HUES6 (cell line): ENCODE results near the gene NBAS.

ENCODE experiments used
- H3K27ac ChIP-seq: 2 replicates; pipeline ENCODE4 v1.7.0; 2013; ENCODE audit warnings: low read depth, mild to moderate bottlenecking, low read length, inconsistent platforms
- H3K27me3 ChIP-seq: 2 replicates; pipeline ENCODE4 v1.6.1; 2013; ENCODE audit warnings: low read length; ENCODE audit not compliant: control insufficient read depth, insufficient read depth
- H3K36me3 ChIP-seq: 2 replicates; pipeline ENCODE4 v1.6.1; 2013; ENCODE audit warnings: low read length; ENCODE audit not compliant: control insufficient read depth, insufficient read depth
- H3K4me1 ChIP-seq: 2 replicates; pipeline ENCODE4 v1.6.1; 2013; ENCODE audit warnings: low read length; ENCODE audit not compliant: control insufficient read depth, insufficient read depth
- H3K4me3 ChIP-seq: 2 replicates; pipeline ENCODE4 v1.5.1; 2013; ENCODE audit warnings: low read depth, low read length
- H3K9ac ChIP-seq: one replicate; pipeline ENCODE4 v1.6.1; 2013; ENCODE audit warnings: mild to moderate bottlenecking, low read length
- H3K9me3 ChIP-seq: 2 replicates; pipeline ENCODE4 v1.6.1; 2013; ENCODE audit warnings: low read depth, low read length; ENCODE audit not compliant: control insufficient read depth, insufficient read depth

The NBAS gene

DNA sequence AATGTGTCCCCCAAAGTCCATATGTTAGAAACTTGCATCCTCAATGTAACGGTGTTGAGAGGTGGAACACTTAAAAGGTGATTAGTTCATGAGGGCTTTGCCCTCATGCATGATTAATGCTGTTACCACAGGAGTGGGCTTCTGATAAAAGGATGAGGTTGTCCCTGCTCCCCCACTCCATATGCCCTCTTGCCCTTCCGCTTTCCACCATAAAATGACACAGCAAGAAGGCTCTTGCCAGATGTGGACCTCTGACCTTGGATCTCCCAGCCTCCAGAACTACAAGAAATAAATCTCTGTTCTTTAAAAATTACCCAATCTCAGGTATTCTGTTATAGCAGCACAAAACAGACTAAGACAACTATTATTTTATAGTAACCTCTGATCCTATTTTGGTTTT, 412.1 kb downstream of the NBAS start:
- no peaks in the 10 kb centered on the region for H3K9me3 ChIP-seq
- no peaks in the 10 kb centered on the region for H3K36me3 ChIP-seq
- no peak overlapping the region for H3K4me3 ChIP-seq
- H3K27ac ChIP-seq = no peak overlapping the region
- no peak overlapping the region for H3K9ac ChIP-seq
- no peaks in the 10 kb centered on the region for H3K4me1 ChIP-seq
- H3K27me3 ChIP-seq = no peaks in the 10 kb centered on the region

DNA sequence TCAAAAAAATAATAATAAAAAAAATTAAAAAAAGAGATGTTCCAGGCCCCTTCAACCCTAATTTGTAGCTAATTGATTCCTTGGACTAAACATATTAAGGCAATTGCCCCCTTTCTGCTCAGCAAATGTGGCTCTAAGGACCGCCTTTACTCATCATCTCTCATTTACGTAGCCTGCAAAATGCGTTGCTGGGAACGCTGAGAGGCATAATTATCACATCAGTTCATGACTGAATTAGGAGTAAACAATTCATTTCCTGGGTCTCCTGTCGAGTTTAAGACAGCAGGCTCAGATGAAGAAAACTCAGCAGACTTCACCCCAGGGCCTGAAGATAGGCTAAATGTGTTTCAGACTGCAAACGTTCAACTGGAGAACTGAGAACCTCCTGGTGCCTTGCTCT, 413.5 kb downstream of the NBAS start:
- no peaks in the 10 kb centered on the region for H3K27me3 ChIP-seq

DNA sequence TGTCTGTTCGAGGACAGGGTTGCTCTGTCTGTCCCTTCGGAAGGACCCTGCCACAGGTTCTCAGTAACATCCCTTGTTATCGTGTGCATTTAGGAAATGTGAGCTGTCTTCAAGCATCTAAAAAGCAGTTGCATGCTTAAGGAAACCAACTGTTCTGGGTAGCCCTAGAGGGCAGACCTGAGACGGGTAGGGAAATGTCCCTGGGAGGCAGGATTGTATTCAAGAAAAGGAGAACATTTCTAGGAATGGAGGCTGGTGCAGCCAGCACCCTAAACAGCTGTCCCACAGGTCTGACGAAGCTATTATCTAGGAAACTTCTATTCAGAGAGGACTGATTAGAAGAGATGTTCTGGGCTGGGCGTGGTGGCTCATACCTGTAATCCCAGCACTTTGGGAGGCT, 414.2 kb downstream of the NBAS start:
- no peaks in the 10 kb centered on the region for H3K27me3 ChIP-seq
- no peaks in the 10 kb centered on the region for H3K9me3 ChIP-seq
- no peak overlapping the region for H3K4me3 ChIP-seq
- no peaks in the 10 kb centered on the region for H3K36me3 ChIP-seq
- no peak overlapping the region for H3K9ac ChIP-seq
- peaks cover 8% of the 10 kb centered on the region; the same call in 1 of the 2 replicates for H3K4me1 ChIP-seq
- H3K27ac ChIP-seq = no peak overlapping the region

More for the DNA sequence above, 413.5 kb downstream of the NBAS start:
- no peak overlapping the region for H3K9ac ChIP-seq
- no peaks in the 10 kb centered on the region for H3K9me3 ChIP-seq
- H3K36me3 ChIP-seq = no peaks in the 10 kb centered on the region
- H3K4me3 ChIP-seq = no peak overlapping the region
- no peak overlapping the region for H3K27ac ChIP-seq
- H3K4me1 ChIP-seq = peaks cover 2% of the 10 kb centered on the region; the same call in 1 of the 2 replicates

DNA sequence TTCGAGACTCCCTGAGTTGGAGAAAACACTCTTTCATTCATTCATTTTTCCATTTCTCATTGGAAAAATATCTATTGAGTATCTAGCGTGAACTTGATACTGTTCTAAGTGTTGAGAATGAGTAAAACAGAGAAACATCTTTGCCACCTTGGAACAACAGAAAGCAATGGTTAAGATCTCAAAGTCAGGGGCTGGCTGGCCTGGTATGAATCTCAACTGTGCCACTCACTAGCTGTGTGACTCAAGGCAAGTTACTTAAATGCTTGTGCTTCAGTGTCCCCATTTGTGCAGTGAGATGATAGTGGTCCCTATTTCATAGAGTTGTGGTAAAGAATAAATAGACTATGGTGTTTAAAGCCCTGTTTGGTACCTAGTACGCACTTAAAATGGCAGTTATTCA, 415.2 kb downstream of the NBAS start:
- H3K27ac ChIP-seq = no peak overlapping the region
- H3K4me1 ChIP-seq = peaks cover 10% of the 10 kb centered on the region; the same call in 1 of the 2 replicates
- no peaks in the 10 kb centered on the region for H3K27me3 ChIP-seq
- no peaks in the 10 kb centered on the region for H3K9me3 ChIP-seq
- no peaks in the 10 kb centered on the region for H3K36me3 ChIP-seq
- H3K9ac ChIP-seq = no peak overlapping the region
- H3K4me3 ChIP-seq = no peak overlapping the region

DNA sequence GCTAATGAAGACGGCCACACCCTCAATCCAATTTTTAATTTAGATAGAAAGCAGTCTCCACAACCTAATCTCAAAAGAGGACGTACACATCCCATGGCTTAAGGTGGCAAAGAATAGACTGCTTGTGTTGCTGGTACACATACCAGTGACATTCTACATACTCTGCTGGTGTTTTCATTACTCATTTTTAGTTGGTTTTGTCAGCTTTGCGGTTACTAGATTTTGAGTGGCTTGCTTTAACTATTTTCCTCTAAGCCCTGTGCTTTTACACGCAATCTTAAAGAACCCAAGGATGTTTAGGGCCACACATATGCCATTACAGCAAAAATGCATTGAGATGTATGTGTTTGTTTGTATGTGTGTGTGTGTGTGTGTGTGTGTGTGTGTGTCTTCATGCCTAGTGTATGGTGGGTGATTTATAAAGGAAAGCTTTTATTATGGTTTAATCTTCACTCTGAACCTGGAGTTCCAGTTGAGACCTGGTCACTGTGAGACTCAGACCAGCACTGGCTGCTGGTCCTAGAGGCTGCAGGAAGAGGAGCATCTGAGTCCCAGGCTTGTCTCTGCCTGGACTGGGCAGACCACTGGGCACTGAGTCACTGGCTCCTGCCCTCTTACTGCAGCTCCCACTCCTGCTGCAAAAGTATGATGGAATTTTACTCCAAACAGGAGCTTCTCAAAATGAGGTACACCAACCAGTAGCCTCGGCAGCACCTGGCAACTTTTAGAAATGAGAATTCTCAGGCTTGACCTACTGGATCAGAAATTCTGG, 415.9 kb downstream of the NBAS start:
- H3K9ac ChIP-seq = no peak overlapping the region
- H3K27ac ChIP-seq = no peak overlapping the region
- no peak overlapping the region for H3K4me3 ChIP-seq
- no peaks in the 10 kb centered on the region for H3K27me3 ChIP-seq
- H3K9me3 ChIP-seq = no peaks in the 10 kb centered on the region
- H3K4me1 ChIP-seq = peaks cover 10% of the 10 kb centered on the region; the same call in 1 of the 2 replicates
- H3K36me3 ChIP-seq = no peaks in the 10 kb centered on the region

DNA sequence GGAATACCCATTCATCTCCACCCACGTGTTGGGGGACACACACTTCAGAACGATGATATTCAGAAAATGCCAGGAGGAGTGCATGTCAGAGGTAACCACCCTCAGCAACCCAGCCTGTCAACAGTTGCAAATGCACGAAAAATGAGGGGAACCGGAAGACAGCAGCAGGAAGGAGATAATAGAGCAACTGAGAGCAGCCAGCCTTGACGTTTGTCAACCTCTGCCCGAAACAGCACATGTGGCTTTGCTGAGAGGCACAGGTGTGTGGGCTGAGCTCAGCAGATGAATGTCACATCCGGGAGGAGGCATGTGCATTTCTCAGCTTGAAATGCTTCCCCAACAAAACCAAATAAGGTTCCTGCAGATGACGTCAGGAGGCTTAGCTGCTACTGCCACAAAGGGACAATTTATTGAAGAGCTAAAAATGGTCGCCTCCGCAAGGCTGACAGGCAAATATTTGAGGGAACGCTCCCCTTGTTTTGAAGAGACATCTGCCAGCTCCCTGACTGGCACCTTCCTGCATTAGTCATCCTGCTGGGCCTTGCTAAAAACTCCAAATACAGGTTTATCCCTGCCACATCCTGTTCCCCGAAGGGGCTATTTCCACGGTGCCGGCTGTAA, 419.0 kb downstream of the NBAS start:
- H3K9ac ChIP-seq = no peak overlapping the region
- no peaks in the 10 kb centered on the region for H3K36me3 ChIP-seq
- H3K9me3 ChIP-seq = peaks cover 6% of the 10 kb centered on the region; the same call in 1 of the 2 replicates
- H3K27me3 ChIP-seq = no peaks in the 10 kb centered on the region
- no peak overlapping the region for H3K27ac ChIP-seq
- no peak overlapping the region for H3K4me3 ChIP-seq
- peaks cover 10% of the 10 kb centered on the region; the same call in 1 of the 2 replicates for H3K4me1 ChIP-seq

DNA sequence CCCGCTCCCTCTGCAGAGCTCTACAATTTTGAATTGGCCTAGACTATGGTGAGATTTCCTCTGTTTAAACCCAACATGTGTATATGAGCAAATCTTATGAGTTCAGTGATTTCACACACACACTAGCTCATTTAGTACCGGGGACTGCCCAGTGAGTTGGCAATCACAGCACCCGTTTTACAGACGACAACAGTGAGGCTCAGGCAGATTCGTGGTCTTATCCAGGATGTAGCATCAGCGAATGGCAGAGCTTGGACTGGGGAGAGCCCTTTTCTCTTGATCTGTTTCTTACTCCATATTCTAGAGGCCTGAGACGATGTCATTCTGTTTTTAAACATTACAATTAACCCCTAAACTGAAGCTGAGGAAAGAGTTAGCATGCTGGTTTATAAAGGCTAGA, 419.9 kb downstream of the NBAS start:
- Histone ChIP-seq H3K9ac (no peak overlapping the region), H3K9me3 (peaks cover 6% of the 10 kb centered on the region; the same call in 1 of the 2 replicates), H3K36me3 (no peaks in the 10 kb centered on the region), H3K27me3 (no peaks in the 10 kb centered on the region), H3K4me1 (peaks cover 10% of the 10 kb centered on the region; the same call in 1 of the 2 replicates), H3K27ac (no peak overlapping the region), H3K4me3 (no peak overlapping the region)

DNA sequence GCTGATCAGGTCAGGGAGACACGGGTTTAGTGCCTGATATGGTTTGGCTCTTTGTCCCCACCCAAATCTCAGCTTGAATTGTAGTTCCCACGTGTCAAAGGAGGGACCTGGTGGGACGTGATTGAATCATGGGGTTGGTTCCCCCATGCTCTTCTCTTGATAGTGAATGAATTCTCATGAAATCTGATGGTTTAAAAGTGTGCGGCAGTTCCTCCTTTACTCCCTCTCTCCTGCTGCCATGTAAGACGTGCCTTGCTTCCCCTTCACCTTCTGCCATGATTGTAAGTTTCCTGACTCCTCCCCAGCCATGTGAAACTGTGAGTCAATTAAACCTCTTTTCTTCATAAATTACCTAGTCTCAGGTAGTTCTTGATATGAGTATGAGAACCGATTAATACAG, 424.5 kb downstream of the NBAS start:
- no peak overlapping the region for H3K9ac ChIP-seq
- no peaks in the 10 kb centered on the region for H3K27me3 ChIP-seq
- no peaks in the 10 kb centered on the region for H3K36me3 ChIP-seq
- peaks cover 6% of the 10 kb centered on the region; the same call in 1 of the 2 replicates for H3K9me3 ChIP-seq
- H3K4me3 ChIP-seq = no peak overlapping the region
- no peaks in the 10 kb centered on the region for H3K4me1 ChIP-seq
- H3K27ac ChIP-seq = no peak overlapping the region

DNA sequence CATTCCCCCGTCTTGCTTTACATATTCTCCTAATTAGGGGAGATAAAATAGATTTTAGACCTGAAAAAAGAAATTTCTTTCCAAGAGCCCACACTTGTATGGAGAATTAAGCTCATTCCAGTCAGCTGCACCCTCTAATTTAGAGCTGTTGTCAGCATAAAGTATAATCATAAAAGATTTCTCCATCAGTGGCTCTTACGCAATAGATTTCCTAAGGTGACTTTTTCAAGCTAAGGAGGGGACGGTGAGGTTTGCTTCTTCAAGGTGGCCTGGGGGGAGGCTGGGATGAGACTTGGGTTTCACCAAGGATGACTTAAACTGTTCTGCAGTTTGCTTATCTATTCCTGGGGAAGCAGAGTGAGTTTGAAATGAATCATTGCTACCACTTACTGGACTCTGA, 426.2 kb downstream of the NBAS start:
- H3K36me3 ChIP-seq = no peaks in the 10 kb centered on the region
- H3K9ac ChIP-seq = no peak overlapping the region
- H3K27me3 ChIP-seq = no peaks in the 10 kb centered on the region
- peaks cover 3% of the 10 kb centered on the region; the same call in 1 of the 2 replicates for H3K9me3 ChIP-seq
- H3K4me3 ChIP-seq = no peak overlapping the region
- H3K27ac ChIP-seq = no peak overlapping the region
- H3K4me1 ChIP-seq = no peaks in the 10 kb centered on the region

DNA sequence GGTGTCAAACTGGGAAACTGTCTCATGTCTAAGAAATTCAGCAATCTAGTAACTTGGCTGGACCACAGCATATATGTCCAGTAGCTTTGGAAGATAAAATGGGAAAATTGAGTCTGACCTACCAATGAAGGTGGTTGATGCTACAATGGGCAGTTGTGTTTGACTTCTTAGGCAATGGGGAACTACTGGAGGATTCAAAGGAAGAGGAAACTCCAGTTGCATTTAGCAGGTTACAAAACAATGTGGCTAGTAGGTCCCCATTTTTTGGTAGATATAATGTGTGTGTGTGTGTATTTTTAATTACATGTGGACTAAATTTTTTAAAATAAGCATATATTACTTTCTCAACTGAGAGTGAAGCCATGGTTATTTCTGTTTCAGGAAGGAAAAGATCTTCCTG, 427.7 kb downstream of the NBAS start:
- no peak overlapping the region for H3K27ac ChIP-seq
- H3K27me3 ChIP-seq = no peaks in the 10 kb centered on the region
- H3K9ac ChIP-seq = no peak overlapping the region

DNA sequence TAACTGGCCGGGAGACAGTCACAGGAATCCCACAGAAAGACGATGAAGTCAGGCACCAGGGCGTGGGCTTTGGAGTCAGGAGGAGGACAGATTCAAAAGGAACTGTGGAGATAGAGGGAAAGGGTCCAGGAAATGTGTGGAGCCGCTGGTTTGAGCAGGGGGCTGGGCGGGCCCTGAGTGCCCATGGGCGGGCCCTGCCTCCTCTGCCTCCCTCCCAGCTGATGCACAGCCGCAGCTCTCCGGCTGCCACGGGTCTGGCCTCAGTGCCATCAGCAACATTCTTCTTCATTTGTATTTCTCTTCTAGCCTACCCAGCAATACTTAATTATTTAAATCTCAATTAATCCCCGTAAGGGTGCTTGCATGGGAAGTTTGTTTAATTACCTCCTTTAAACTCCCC, 432.3 kb downstream of the NBAS start:
- H3K9me3 ChIP-seq = peaks cover 15% of the 10 kb centered on the region
- peaks cover 23% of the 10 kb centered on the region; the same call in 1 of the 2 replicates for H3K4me1 ChIP-seq
- H3K36me3 ChIP-seq = no peaks in the 10 kb centered on the region
- no peaks in the 10 kb centered on the region for H3K27me3 ChIP-seq
- no peak overlapping the region for H3K4me3 ChIP-seq
- H3K9ac ChIP-seq = no peak overlapping the region
- H3K27ac ChIP-seq = no peak overlapping the region

More for the DNA sequence above, 427.7 kb downstream of the NBAS start:
- H3K4me1 ChIP-seq = peaks cover 8% of the 10 kb centered on the region; the same call in 1 of the 2 replicates
- no peaks in the 10 kb centered on the region for H3K9me3 ChIP-seq
- no peak overlapping the region for H3K4me3 ChIP-seq
- H3K36me3 ChIP-seq = no peaks in the 10 kb centered on the region
